OCI-LY3 (cell line): ENCODE results near the gene TRPM5.

Experiments
- EZH2phosphoT487 ChIP-seq: fragments of 200-600 bp; shearing (Covaris generic); IDR thresholded peaks from 2 replicates; pipeline ENCODE4 v1.6.1; 2018; ENCODE audit warnings: antibody characterized with exemption, mixed run types, low read depth
- TF ChIP-seq, protein P1 (sequence below): fragments of 200-600, 300-600 bp; sonication (generic); IDR thresholded peaks from 2 replicates; pipeline ENCODE4 v1.5.1; 2014; ENCODE audit warnings: antibody characterized with exemption, low read length, low read depth

GRCh38 chr11:2451336-2451735, 7.0 kb upstream of the TRPM5 start:
- TF ChIP-seq, protein P1, sequence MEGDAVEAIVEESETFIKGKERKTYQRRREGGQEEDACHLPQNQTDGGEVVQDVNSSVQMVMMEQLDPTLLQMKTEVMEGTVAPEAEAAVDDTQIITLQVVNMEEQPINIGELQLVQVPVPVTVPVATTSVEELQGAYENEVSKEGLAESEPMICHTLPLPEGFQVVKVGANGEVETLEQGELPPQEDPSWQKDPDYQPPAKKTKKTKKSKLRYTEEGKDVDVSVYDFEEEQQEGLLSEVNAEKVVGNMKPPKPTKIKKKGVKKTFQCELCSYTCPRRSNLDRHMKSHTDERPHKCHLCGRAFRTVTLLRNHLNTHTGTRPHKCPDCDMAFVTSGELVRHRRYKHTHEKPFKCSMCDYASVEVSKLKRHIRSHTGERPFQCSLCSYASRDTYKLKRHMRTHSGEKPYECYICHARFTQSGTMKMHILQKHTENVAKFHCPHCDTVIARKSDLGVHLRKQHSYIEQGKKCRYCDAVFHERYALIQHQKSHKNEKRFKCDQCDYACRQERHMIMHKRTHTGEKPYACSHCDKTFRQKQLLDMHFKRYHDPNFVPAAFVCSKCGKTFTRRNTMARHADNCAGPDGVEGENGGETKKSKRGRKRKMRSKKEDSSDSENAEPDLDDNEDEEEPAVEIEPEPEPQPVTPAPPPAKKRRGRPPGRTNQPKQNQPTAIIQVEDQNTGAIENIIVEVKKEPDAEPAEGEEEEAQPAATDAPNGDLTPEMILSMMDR = no peak
- TF ChIP-seq EZH2phosphoT487 = no peak
